OCI-LY3 (cell line): Measurements from ENCODE around the gene IGFLR1.

ENCODE experiments used
- H2AFZ ChIP-seq: fragments of 200-600, 300-600 bp; shearing (Covaris generic); 2 replicates; pipeline ENCODE4 v1.6.0; 2014; ENCODE audit warnings: antibody characterized with exemption, low read depth, low read length
- H3K27ac ChIP-seq: fragments of 200-600, 300-600 bp; sonication (generic); 2 replicates; pipeline ENCODE4 v1.5.1; 2014; ENCODE audit warnings: mild to moderate bottlenecking, low read length, moderate library complexity, mixed read lengths
- H3K27me3 ChIP-seq: fragments of 200-600, 300-600 bp; sonication (generic); 2 replicates; pipeline ENCODE4 v1.6.1; 2014; ENCODE audit warnings: low read depth, low read length, mixed read lengths
- H3K36me3 ChIP-seq: fragments of 200-600, 300-600 bp; sonication (generic); replicated peaks from 2 replicates; pipeline ENCODE3; 2014; ENCODE audit warnings: low read depth, low read length, mixed read lengths
- H3K4me1 ChIP-seq: fragments of 300-600, 200-600 bp; sonication (generic); 2 replicates; pipeline ENCODE4 v1.6.1; 2014; ENCODE audit warnings: low read length, mixed read lengths
- H3K4me2 ChIP-seq: fragments of 200-600, 300-600 bp; sonication (generic); 2 replicates; pipeline ENCODE4 v1.6.1; 2014; ENCODE audit warnings: low read length, mixed read lengths
- H3K4me3 ChIP-seq: fragments of 300-600, 200-600 bp; sonication (generic); 2 replicates; pipeline ENCODE4 v1.5.1; 2014; ENCODE audit warnings: antibody characterized with exemption, mild to moderate bottlenecking, low read length, moderate library complexity
- H3K79me2 ChIP-seq: fragments of 300-600, 200-600 bp; shearing (Covaris generic); 2 replicates; pipeline ENCODE4 v1.6.1; 2014; ENCODE audit warnings: mild to moderate bottlenecking, low read length, mixed read lengths
- H3K9ac ChIP-seq: fragments of 300-600, 200-600 bp; shearing (Covaris generic); 2 replicates; pipeline ENCODE4 v1.6.0; 2014; ENCODE audit warnings: mild to moderate bottlenecking, low read length, moderate library complexity
- H3K9me3 ChIP-seq: fragments of 200-600, 300-600 bp; shearing (Covaris generic); 2 replicates; pipeline ENCODE4 v1.6.1; 2014; ENCODE audit warnings: low read length, mixed read lengths; ENCODE audit not compliant: insufficient read depth
- H4K20me1 ChIP-seq: fragments of 200-600, 300-600 bp; sonication (generic); 2 replicates; pipeline ENCODE4 v1.6.1; 2016; ENCODE audit warnings: low read length, mixed read lengths; ENCODE audit not compliant: insufficient read depth
- EZH2phosphoT487 ChIP-seq: fragments of 200-600 bp; shearing (Covaris generic); IDR thresholded peaks from 2 replicates; pipeline ENCODE4 v1.6.1; 2018; ENCODE audit warnings: antibody characterized with exemption, mixed run types, low read depth
- TF ChIP-seq, protein P1 (sequence below): fragments of 200-600, 300-600 bp; sonication (generic); IDR thresholded peaks from 2 replicates; pipeline ENCODE4 v1.5.1; 2014; ENCODE audit warnings: antibody characterized with exemption, low read length, low read depth

The IGFLR1 gene

DNA sequence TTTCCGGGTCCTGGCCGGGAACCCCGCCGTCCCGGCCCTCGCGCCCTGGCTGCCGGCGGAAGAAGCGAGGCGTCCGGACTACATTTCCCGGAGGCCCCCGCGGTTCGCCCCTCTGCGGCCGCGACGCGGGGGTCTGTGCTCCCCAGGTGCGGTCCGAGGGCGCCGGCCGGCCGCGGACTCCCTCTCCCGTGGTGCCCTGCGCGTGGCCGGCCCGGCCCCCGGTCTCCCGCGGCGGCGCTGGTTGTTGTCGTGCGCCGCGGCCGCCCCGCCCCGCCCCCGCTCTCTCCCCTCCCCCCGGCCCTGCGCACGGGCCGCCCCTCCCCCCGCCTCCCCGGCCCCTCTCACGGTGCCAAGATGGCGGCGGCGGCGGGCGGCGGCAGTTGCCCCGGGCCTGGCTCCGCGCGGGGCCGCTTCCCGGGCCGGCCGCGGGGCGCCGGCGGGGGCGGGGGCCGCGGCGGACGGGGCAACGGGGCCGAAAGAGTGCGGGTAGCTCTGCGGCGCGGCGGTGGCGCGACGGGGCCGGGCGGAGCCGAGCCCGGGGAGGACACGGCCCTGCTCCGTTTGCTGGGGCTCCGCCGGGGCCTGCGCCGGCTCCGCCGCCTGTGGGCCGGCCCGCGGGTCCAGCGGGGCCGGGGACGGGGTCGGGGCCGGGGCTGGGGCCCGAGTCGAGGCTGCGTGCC is 24.4 kb downstream of the IGFLR1 start, which contains the start of gene KMT2B:
TSS of gene KMT2B (plus strand) at position 339 of the 680 bp plus-strand sequence. CDS start at position 355, 16 bp downstream.
- no peaks in the 10 kb centered on the region for H3K27me3 ChIP-seq
- peaks cover 14% of the 10 kb centered on the region for H4K20me1 ChIP-seq
- H3K9ac ChIP-seq, result peak within 1 kb of the TSS; percentile 86
- H3K79me2 ChIP-seq, result peaks cover 39% of the 10 kb centered on the region
- no peak for TF ChIP-seq EZH2phosphoT487
- TF ChIP-seq, protein P1, sequence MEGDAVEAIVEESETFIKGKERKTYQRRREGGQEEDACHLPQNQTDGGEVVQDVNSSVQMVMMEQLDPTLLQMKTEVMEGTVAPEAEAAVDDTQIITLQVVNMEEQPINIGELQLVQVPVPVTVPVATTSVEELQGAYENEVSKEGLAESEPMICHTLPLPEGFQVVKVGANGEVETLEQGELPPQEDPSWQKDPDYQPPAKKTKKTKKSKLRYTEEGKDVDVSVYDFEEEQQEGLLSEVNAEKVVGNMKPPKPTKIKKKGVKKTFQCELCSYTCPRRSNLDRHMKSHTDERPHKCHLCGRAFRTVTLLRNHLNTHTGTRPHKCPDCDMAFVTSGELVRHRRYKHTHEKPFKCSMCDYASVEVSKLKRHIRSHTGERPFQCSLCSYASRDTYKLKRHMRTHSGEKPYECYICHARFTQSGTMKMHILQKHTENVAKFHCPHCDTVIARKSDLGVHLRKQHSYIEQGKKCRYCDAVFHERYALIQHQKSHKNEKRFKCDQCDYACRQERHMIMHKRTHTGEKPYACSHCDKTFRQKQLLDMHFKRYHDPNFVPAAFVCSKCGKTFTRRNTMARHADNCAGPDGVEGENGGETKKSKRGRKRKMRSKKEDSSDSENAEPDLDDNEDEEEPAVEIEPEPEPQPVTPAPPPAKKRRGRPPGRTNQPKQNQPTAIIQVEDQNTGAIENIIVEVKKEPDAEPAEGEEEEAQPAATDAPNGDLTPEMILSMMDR, result no peak
- peak within 1 kb of the TSS; percentile 69 for H3K27ac ChIP-seq
- H3K36me3 ChIP-seq, result peaks cover 19% of the 10 kb centered on the region
- no peaks in the 10 kb centered on the region for H3K9me3 ChIP-seq
- peak within 1 kb of the TSS; percentile 96 for H3K4me2 ChIP-seq
- peak within 1 kb of the TSS; percentile 99 for H3K4me3 ChIP-seq
- peak within 1 kb of the TSS; percentile 63 for H2AFZ ChIP-seq
- H3K4me1 ChIP-seq, result peaks cover 46% of the 10 kb centered on the region

DNA sequence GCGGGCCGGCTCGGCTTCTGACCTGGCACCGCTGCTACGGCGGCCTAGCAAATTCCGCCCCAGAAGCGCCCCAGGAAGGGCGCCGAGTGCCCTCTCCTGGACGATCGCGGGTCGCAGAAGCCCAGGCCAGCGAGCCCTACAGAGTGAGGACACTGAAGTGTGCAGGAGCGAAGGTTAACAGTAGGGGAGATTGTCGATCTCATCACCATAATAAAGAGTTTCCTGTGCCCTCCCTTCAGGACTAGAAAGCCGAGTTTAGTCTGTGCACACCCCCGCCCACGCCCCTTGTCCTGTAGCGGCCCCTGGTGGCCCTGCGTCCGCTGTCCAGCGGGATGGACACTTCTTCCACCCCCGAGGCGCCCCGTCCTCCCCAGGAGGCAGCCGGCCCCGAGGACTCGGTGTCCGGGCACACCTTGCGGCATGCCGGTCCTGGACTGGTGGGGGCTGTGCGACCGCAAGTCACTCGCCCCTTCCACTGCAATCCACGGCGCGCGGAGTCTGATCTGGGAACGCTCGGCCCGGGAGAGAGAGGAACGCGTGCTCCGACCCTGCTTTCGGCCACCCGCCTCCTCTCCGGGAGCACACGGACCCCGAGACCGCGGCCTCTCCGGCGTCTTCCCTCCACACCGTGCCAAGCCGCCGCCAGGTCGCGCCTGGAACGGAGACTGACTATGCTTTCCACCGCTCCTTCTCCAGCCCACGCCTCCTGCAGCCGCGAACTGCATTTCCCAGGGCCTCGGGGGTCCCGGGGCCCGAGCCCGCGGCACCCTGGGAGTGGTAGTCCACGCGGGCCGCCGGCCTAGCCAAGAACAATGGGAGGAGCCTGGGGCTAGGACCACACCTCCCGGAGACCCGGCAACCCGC is 25.2 kb downstream of the IGFLR1 start:
- Histone ChIP-seq H3K4me1 (peaks cover 53% of the 10 kb centered on the region), H3K27ac (peak overlapping the region; percentile 69), H3K4me2 (peak overlapping the region; percentile 83), H3K79me2 (peaks cover 39% of the 10 kb centered on the region), H4K20me1 (peaks cover 14% of the 10 kb centered on the region), H3K4me3 (peak overlapping the region; percentile 80), H3K36me3 (peaks cover 12% of the 10 kb centered on the region), H3K27me3 (no peaks in the 10 kb centered on the region), H2AFZ (peak overlapping the region; percentile 63), H3K9me3 (no peaks in the 10 kb centered on the region), H3K9ac (peak overlapping the region; percentile 67)
- no peak for TF ChIP-seq EZH2phosphoT487
- TF ChIP-seq, protein P1, result peak; percentile 99

DNA sequence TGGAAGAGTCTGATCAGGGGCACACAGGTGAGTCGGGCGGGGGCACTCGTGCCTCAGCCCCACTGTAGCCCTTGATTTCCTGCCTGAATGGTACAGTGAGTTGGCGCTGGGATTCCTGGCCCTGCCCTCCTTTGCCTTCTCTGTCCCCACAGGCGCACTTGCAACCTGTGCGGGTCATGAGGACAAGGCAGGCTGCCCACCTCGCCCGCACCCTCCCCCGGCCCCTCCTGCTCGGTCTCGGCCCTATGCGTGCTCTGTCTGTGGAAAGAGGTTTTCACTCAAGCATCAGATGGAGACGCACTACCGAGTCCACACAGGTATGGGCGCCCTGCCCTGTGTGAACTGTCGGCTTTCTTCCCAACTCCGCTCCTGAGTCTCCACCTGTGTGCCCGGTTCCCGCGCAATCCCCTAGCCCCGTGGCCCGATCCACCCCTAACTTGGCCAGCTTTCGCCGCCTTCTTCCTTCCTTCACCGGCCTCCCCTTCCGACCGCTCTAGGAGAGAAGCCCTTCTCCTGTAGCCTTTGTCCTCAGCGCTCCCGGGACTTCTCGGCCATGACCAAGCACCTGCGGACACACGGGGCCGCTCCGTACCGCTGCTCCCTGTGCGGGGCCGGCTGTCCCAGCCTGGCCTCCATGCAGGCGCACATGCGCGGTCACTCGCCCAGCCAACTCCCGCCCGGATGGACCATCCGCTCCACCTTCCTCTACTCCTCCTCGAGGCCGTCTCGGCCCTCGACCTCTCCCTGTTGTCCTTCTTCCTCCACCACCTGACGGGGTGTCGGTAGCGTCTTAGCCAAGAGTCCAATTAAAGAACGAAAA is 26.1 kb downstream of the IGFLR1 start:
- Histone ChIP-seq H3K79me2 (peaks cover 34% of the 10 kb centered on the region), H4K20me1 (peaks cover 14% of the 10 kb centered on the region), H3K9me3 (no peaks in the 10 kb centered on the region), H3K9ac (peak overlapping the region; percentile 67), H3K4me2 (peak overlapping the region; percentile 83), H3K36me3 (peaks cover 5% of the 10 kb centered on the region), H3K27ac (peak overlapping the region; percentile 69), H3K4me1 (peaks cover 62% of the 10 kb centered on the region), H2AFZ (peak overlapping the region; percentile 63), H3K4me3 (peak overlapping the region; percentile 80), H3K27me3 (no peaks in the 10 kb centered on the region)
- TF ChIP-seq, protein P1, result no peak
- no peak for TF ChIP-seq EZH2phosphoT487
